Hepatocyte (in vitro differentiated cells): Measurements from ENCODE around the gene STARD5. TPM values are rescaled to one million over a fixed set of nuclear protein-coding genes. Genes with fewer than 3 reads are reported as not detected.

Experiments
- DNase-seq: peaks from one replicate; pipeline ENCODE4 v3.0.0-alpha.2; 2016; ENCODE audit warnings: low spot score
- H2AFZ ChIP-seq: fragments of 200-600 bp; sonication (generic); 2 replicates; pipeline ENCODE4 v1.6.0; 2016; ENCODE audit warnings: antibody characterized with exemption, mild to moderate bottlenecking
- H3K27ac ChIP-seq: fragments of 200-600 bp; sonication (generic); 2 replicates; pipeline ENCODE4 v1.5.1; 2016; ENCODE audit warnings: mild to moderate bottlenecking
- H3K27me3 ChIP-seq: fragments of 200-600 bp; sonication (generic); 2 replicates; pipeline ENCODE4 v1.6.1; 2016
- H3K36me3 ChIP-seq: fragments of 200-600 bp; sonication (generic); replicated peaks from 2 replicates; pipeline ENCODE4 v1.5.1; 2016; ENCODE audit warnings: low read depth; ENCODE audit not compliant: insufficient read depth
- H3K4me1 ChIP-seq: fragments of 200-600 bp; sonication (generic); 2 replicates; pipeline ENCODE4 v1.5.1; 2016; ENCODE audit warnings: mild to moderate bottlenecking, moderate library complexity; ENCODE audit not compliant: insufficient read depth
- H3K4me2 ChIP-seq: fragments of 200-600 bp; sonication (generic); 2 replicates; pipeline ENCODE4 v1.6.0; 2016
- H3K4me3 ChIP-seq: fragments of 200-600 bp; sonication (generic); 2 replicates; pipeline ENCODE4 v1.5.1; 2016; ENCODE audit warnings: mild to moderate bottlenecking
- H3K79me2 ChIP-seq: fragments of 200-600 bp; sonication (generic); 2 replicates; pipeline ENCODE4 v1.6.0; 2017; ENCODE audit warnings: mild to moderate bottlenecking
- H3K9me2 ChIP-seq: fragments of 200-600 bp; sonication (generic); replicated peaks from 2 replicates; pipeline ENCODE4 v1.6.0; 2017; ENCODE audit warnings: mild to moderate bottlenecking; ENCODE audit not compliant: insufficient read depth
- H3K9me3 ChIP-seq: fragments of 200-600 bp; sonication (generic); 2 replicates; pipeline ENCODE4 v1.5.1; 2016; ENCODE audit warnings: low read depth, mild to moderate bottlenecking
- H4K20me1 ChIP-seq: fragments of 200-600 bp; sonication (generic); 2 replicates; pipeline ENCODE4 v1.6.0; 2016; ENCODE audit warnings: mild to moderate bottlenecking; ENCODE audit not compliant: insufficient read depth, poor library complexity, severe bottlenecking
- CTCF ChIP-seq: fragments of 200-600 bp; sonication (generic); IDR thresholded peaks from 2 replicates; pipeline ENCODE4 v1.5.1; 2016; ENCODE audit warnings: antibody characterized with exemption, mild to moderate bottlenecking; ENCODE audit not compliant: poor library complexity
- EZH2 ChIP-seq: fragments of 200-600 bp; sonication (generic); IDR thresholded peaks from 2 replicates; pipeline ENCODE4 v1.6.1; 2016; ENCODE audit warnings: antibody characterized with exemption, mild to moderate bottlenecking, borderline replicate concordance
- EZH2phosphoT487 ChIP-seq: fragments of 200-600 bp; sonication (generic); IDR thresholded peaks from one replicate; pipeline ENCODE4 v1.6.1; 2018; ENCODE audit warnings: antibody characterized with exemption, mild to moderate bottlenecking, low read depth, moderate library complexity; ENCODE audit not compliant: unreplicated experiment, severe bottlenecking
- WGBS: methylation state at CpG from one replicate; pipeline ENCODE4 v1.1.6; 2016; ENCODE audit warnings: low lambda C conversion rate; ENCODE audit errors: missing lambda C conversion rate; 5-methylcytosine and 5-hydroxymethylcytosine counted together
- polyA plus RNA-seq: library from polyadenylated mRNA; unstranded; fragments of >200 nt; fragmentation: Nextera tagmentation; extraction: Ambion mirVana; gene quantifications from 2 replicates; pipeline ENCODE4 v1.2.1, GENCODE V29; 2016
- total RNA-seq: library from RNA; depleted of rRNA; stranded (reverse); fragments of >200 nt; gene quantifications from 2 replicates; pipeline ENCODE4 v1.2.3, GENCODE V29; 2014

The STARD5 gene
- total and polyA plus RNA-seq, 2 experiments from 2014 or later: 7.2 to 13.7 TPM

DNA sequence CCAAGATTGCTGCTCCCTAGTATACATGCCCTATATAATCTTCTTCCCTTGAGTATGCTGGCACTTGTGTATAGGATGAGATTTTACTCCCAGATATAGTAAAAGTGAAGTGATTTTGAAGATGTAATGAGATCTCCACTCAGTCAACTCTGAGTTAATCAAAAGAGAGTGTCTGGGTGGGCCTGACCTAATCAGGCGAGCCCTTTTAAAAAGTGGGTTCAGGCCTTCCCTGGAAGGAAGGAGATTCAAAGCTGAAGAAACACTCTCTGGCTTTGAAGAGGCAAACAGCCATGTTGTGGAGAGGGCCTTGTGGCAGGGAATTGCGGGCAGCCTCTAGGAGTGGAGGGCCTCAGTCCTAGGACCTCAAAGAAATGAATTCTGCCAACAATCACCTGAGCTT is 5.5 kb upstream of the STARD5 start:
- no peaks in the 10 kb centered on the region for H3K27me3 ChIP-seq
- no peaks in the 10 kb centered on the region for H4K20me1 ChIP-seq
- no peaks in the 10 kb centered on the region for H3K36me3 ChIP-seq
- H3K4me2 ChIP-seq: no peak overlapping the region
- TF ChIP-seq EZH2: no peak
- no peak for TF ChIP-seq EZH2phosphoT487
- no peak for TF ChIP-seq CTCF
- no peak overlapping the region for H3K27ac ChIP-seq
- WGBS: 97% methylated on average over 2 of the region's 2 CpGs
- no peak overlapping the region for H2AFZ ChIP-seq
- H3K9me2 ChIP-seq: no peaks in the 10 kb centered on the region
- DNase-seq: no peak
- H3K79me2 ChIP-seq: no peaks in the 10 kb centered on the region
- H3K4me3 ChIP-seq: no peak overlapping the region
- peaks cover 20% of the 10 kb centered on the region for H3K4me1 ChIP-seq
- H3K9me3 ChIP-seq: no peaks in the 10 kb centered on the region

DNA sequence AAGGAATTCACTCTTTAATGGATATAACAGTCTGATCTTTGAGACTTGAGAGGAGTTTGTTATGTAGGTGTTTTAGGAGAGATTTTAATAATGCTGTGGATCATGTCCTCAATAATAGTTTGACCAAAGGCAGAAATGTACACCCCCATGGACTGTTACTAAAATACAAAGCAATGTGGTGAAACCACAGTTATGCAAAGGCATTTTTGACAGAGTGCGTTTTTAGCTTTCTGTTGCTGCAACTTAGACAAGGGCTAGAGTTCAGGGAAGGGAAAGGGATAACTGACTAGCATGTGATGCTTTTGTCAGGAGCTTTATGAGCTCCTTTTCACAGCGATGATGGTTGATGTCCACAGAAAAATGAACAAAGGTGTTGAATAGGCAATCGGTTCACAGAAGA is 3.6 kb upstream of the STARD5 start:
- H3K36me3 ChIP-seq: no peaks in the 10 kb centered on the region
- no peaks in the 10 kb centered on the region for H3K79me2 ChIP-seq
- H3K27me3 ChIP-seq: no peaks in the 10 kb centered on the region
- DNase-seq: no peak
- no peaks in the 10 kb centered on the region for H3K9me3 ChIP-seq
- no peak overlapping the region for H3K27ac ChIP-seq
- no peak overlapping the region for H3K4me3 ChIP-seq
- no peak overlapping the region for H3K4me2 ChIP-seq
- 81% methylated on average over 3 of the region's 3 CpGs for WGBS
- peaks cover 15% of the 10 kb centered on the region for H3K4me1 ChIP-seq
- H2AFZ ChIP-seq: no peak overlapping the region
- TF ChIP-seq CTCF: no peak
- TF ChIP-seq EZH2: no peak
- TF ChIP-seq EZH2phosphoT487: no peak
- H3K9me2 ChIP-seq: no peaks in the 10 kb centered on the region
- no peaks in the 10 kb centered on the region for H4K20me1 ChIP-seq

DNA sequence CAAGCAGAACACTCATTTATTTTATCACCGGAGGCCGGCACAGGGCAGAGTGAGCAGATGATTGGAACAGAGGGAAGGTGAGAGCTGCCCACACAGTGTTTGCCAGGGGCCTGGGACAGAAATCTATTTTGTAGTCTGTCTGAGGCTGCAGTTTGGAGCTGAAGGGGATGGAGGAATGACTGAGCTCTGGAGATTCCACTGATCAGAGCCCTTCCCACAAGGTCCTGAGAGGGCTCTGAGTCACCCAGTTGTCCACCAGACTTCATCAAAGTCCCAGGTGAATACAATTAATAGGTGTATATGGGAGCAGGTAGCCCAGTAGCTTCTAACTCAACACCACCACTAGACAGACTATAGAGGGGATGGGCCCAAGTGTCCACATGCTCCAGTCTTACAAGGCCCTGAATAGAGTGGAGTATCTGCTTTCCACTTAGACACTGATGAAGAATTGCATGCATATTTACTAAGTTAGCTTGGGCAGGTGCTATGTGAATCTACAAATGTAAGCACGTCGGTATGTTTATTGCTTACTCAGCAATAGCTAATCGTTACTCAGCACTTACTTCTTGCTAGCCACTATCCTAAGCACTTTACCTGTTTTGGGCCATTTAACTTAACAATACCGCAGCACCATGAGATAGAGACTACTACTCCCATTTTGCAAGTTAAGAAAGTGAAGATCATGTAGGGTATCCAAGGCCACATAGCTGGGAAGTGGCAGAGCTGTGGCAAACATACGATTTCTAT is 2.7 kb upstream of the STARD5 start:
- Histone ChIP-seq H3K36me3 (no peaks in the 10 kb centered on the region), H3K27me3 (no peaks in the 10 kb centered on the region), H3K9me2 (no peaks in the 10 kb centered on the region), H3K4me3 (no peak overlapping the region), H3K9me3 (no peaks in the 10 kb centered on the region), H3K4me2 (no peak overlapping the region), H3K79me2 (no peaks in the 10 kb centered on the region), H3K4me1 (peaks cover 13% of the 10 kb centered on the region), H2AFZ (no peak overlapping the region), H4K20me1 (no peaks in the 10 kb centered on the region), H3K27ac (no peak overlapping the region)
- no peak for DNase-seq
- WGBS: 87% methylated on average over 7 of the region's 7 CpGs
- TF ChIP-seq EZH2: no peak
- no peak for TF ChIP-seq EZH2phosphoT487
- no peak for TF ChIP-seq CTCF
